SK-N-SH treated with all-trans-retinoic acid at 6 μM for 48 hours (cell line): ENCODE data around the gene RASA3.

Experiments used
- ARNTL ChIP-seq: fragments of 450-650 bp; formaldehyde crosslinking; IDR thresholded peaks from 2 replicates; pipeline ENCODE4 v1.5.0; 2020; ENCODE audit warnings: low read depth, mild to moderate bottlenecking, moderate library complexity, borderline replicate concordance
- BACH2 ChIP-seq: fragments of 250-450 bp; sonication (Bioruptor Pico); IDR thresholded peaks from 2 replicates; pipeline ENCODE4 v1.9.0; 2021; ENCODE audit warnings: mild to moderate bottlenecking, borderline replicate concordance
- ESRRG ChIP-seq: fragments of 250-450 bp; sonication (Bioruptor Pico); IDR thresholded peaks from 2 replicates; pipeline ENCODE4 v1.6.1; 2021; ENCODE audit warnings: mild to moderate bottlenecking
- GLIS3 ChIP-seq: fragments of 250-450 bp; sonication (Bioruptor Pico); IDR thresholded peaks from 2 replicates; pipeline ENCODE4 v1.5.0; 2020; ENCODE audit warnings: mild to moderate bottlenecking, moderate library complexity
- RARB ChIP-seq: fragments of 250-450 bp; sonication (Bioruptor Pico); IDR thresholded peaks from 2 replicates; pipeline ENCODE4 v1.8.0; 2021; ENCODE audit warnings: mild to moderate bottlenecking, moderate library complexity
- TCF4 ChIP-seq: fragments of 250-450 bp; sonication (Bioruptor Pico); IDR thresholded peaks from 2 replicates; pipeline ENCODE4 v1.8.0; 2021; ENCODE audit warnings: mild to moderate bottlenecking, moderate library complexity, borderline replicate concordance
- ZC3H10 ChIP-seq: fragments of 250-450 bp; sonication (Bioruptor Pico); IDR thresholded peaks from 2 replicates; pipeline ENCODE4 v1.5.1; 2021; ENCODE audit warnings: mild to moderate bottlenecking, moderate library complexity
- ZFP3 ChIP-seq: fragments of 250-450 bp; sonication (Bioruptor Pico); IDR thresholded peaks from 2 replicates; pipeline ENCODE4 v1.5.0; 2020; ENCODE audit warnings: mild to moderate bottlenecking, moderate library complexity
- ZFP30 ChIP-seq: fragments of 450-650 bp; formaldehyde crosslinking; IDR thresholded peaks from 2 replicates; pipeline ENCODE4 v1.5.0; 2022; ENCODE audit warnings: mild to moderate bottlenecking, moderate library complexity
- ZNF565 ChIP-seq: fragments of 450-650 bp; formaldehyde crosslinking; conservative IDR thresholded peaks from 2 replicates; pipeline ENCODE4 v1.5.0; 2020; ENCODE audit warnings: low read depth, mild to moderate bottlenecking, moderate library complexity
- ZNF70 ChIP-seq: fragments of 450-650 bp; formaldehyde crosslinking; IDR thresholded peaks from 2 replicates; pipeline ENCODE4 v1.5.0; 2020; ENCODE audit warnings: mild to moderate bottlenecking, moderate library complexity
- ZNF8 ChIP-seq: fragments of 450-650 bp; formaldehyde crosslinking; IDR thresholded peaks from 2 replicates; pipeline ENCODE4 v1.5.0; 2020; ENCODE audit warnings: mild to moderate bottlenecking, moderate library complexity
- TF ChIP-seq, protein P1 (sequence below): fragments of 250-450 bp; sonication (Bioruptor Pico); IDR thresholded peaks from 2 replicates; pipeline ENCODE4 v1.8.0; 2021; ENCODE audit warnings: low read depth, mild to moderate bottlenecking, moderate library complexity, borderline replicate concordance

GRCh38 chr13:114018461-114019055 is 113.9 kb downstream of the RASA3 start:
- TF ChIP-seq GLIS3 (CRISPR knock-in tag) (no peak), ZNF8 (CRISPR knock-in tag) (no peak), ESRRG (no peak), ARNTL (CRISPR knock-in tag) (no peak), BACH2 (CRISPR knock-in tag) (no peak), ZFP30 (CRISPR knock-in tag) (no peak), ZC3H10 (CRISPR knock-in tag) (no peak), ZFP3 (CRISPR knock-in tag) (no peak), ZNF70 (CRISPR knock-in tag) (no peak), RARB (CRISPR knock-in tag) (no peak), ZNF565 (CRISPR knock-in tag) (no peak), TCF4 (CRISPR knock-in tag) (no peak)
- TF ChIP-seq, protein P1, sequence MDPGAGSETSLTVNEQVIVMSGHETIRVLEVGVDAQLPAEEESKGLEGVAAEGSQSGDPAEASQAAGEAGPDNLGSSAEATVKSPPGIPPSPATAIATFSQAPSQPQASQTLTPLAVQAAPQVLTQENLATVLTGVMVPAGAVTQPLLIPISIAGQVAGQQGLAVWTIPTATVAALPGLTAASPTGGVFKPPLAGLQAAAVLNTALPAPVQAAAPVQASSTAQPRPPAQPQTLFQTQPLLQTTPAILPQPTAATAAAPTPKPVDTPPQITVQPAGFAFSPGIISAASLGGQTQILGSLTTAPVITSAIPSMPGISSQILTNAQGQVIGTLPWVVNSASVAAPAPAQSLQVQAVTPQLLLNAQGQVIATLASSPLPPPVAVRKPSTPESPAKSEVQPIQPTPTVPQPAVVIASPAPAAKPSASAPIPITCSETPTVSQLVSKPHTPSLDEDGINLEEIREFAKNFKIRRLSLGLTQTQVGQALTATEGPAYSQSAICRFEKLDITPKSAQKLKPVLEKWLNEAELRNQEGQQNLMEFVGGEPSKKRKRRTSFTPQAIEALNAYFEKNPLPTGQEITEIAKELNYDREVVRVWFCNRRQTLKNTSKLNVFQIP (CRISPR knock-in tag), result no peak
